Activated CD4-positive, CD25-positive, alpha-beta regulatory T cell (primary cell): ENCODE measurements around the gene TARM1.

Experiments used
- DNase-seq, 4 experiments: peaks; one replicate each; lab custom pipeline; 2025; lab: John Stamatoyannopoulos, UW

The TARM1 gene

DNA sequence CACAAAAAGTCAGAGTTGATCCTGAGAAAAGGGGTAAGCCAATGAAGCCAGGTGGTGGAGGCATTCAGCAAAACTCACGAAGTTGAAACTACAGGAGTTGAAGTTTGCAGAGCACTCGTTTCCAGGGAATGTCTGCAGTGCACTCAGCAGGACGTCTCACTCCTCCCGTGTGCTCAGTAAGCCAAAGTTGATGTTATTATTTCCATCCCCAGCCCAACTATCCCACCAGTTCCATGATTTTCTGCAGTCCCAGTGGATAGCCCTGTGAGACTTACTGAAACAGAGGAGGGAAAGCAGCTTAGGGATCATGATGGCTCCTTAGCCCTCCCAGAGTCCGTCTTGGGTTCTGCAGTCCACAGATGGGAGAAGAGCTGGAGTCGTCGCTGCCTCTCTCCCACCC is at the start of gene TARM1:
Gene TARM1 (minus strand): TSS at position 334 of the 400 bp plus-strand sequence. CDS start 25 bp downstream, at position 309.
- no peak for DNase-seq

- DNase-seq, result no peak
Observed at GRCh38 chr19:54129617-54129996, 48.4 kb upstream of the TARM1 start.

DNA sequence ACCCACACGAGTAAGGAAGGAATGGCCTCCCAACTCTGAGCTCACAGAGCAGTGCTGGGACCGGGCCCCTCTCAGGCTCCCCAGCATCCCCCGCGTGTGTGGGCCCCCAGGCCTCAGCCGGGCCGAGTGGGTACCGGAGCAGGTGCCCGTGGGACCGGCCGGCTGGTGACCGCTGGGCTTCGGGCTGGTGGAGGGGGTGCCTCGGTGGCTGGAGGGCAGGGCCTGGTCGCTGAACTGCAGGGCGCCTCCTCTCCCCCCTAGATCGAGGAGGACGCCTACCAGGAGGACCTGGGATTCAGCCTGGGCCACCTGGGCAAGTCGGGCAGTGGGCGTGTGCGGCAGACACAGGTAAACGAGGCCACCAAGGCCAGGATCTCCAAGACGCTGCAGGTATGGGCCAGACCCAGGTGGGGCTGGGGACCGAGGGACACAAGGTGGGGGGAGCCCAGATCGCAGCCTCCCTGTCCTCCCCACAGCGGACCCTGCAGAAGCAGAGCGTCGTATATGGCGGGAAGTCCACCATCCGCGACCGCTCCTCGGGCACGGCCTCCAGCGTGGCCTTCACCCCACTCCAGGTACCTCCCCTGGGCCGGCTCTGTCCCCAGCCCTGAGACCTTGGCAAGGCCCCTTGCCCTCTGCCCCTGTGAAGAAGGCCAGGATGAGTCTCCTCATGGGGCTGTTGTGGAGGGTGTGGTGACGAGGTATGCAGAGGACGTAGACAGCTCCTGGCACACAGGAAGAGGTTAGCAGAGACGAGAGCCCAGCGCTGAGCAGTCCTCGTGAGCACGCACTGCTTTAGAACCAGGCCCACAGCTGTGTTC is 47.8 kb upstream of the TARM1 start:
- DNase-seq, result no peak

DNA sequence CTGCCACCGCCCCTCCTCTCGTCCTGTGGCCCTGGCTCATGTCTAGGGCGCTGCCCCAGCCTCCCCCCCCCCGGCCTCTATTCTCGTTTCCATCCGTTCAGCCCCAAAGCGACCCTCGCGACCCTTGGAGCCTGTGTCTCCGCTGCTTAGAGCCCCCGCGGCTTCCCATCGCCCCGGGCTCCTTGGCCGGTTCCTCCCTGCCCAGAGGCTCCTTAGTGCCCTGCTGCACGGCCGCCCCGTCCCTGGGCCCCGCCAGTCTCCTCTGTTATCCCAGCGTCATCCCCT is 47.2 kb upstream of the TARM1 start:
- DNase-seq, result no peak

GRCh38 chr19:54127688-54128440 is 46.7 kb upstream of the TARM1 start:
- no peak for DNase-seq

GRCh38 chr19:54125713-54126112 is 44.5 kb upstream of the TARM1 start:
- DNase-seq, result no peak

- no peak for DNase-seq
Observed at GRCh38 chr19:54124393-54124792, 43.2 kb upstream of the TARM1 start.

DNA sequence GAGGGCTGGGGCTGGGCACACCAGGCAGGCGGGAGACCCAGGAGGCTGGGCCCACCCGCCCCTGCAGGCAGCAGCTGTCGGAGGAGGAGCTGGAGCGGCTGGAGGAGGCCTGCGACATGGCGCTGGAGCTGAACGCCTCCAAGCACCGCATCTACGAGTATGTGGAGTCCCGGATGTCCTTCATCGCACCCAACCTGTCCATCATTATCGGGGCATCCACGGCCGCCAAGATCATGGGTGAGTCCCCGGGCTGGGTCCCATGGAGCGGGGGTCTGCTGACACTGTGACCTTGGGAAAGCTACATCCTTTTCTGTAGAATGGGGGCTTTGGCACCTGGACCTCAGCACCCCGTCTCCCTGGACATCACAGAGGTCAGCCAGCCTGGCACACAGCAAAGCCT is 42.5 kb upstream of the TARM1 start:
- no peak for DNase-seq

DNA sequence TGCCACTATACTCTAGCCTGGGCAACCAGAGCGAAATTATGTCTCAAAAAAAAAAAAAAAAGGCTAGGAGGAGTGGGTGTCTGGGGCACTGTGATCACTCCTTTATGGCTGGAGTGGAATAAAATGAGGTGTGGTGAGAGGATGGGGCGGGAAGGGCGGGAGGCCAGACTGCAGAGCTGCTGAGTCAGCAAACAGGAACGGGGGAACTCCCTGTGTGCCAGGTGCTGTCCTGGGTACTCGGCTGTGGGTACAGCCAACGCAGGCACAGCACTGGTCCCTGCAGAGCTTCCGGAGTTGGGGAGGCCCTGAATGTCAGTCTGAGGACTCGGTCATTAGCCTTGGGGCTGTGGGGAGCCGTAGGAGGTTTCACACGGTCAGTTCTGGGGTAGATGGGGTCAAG is 40.1 kb upstream of the TARM1 start:
- DNase-seq, result no peak

- peak; percentile 86 to 95 (median 88) for DNase-seq
Observed at GRCh38 chr19:54115109-54116063, 34.2 kb upstream of the TARM1 start, which contains the start of the genes PRPF31 and TFPT. Gene PRPF31 (plus strand): TSS chr19:54115754. CDS start chr19:54118279, 2,525 bp downstream. Gene TFPT (minus strand): TSS chr19:54115657. CDS start chr19:54115269, 388 bp downstream.

- no peak for DNase-seq
Observed at GRCh38 chr19:54114340-54115108, 33.4 kb upstream of the TARM1 start.

DNA sequence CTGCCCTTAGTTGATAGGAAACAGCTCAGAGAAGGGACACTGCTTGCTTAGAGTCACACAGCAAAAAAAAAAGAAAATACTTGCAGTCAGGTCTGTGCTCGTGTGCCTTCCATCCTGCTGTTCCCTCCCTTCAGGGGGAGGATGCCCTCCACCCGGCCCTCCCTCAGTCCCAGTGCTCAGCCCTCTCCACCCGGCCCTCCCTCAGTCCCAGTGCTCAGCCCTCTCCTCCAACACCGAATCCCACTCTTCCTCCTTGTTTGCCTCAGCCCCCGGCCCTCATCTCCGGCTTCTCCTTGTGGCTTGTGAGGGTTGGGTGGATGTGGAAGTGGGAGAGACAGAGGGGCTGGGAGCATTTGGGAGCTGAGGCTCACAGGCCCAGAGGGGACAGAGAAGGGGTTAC is 28.5 kb upstream of the TARM1 start:
- DNase-seq, result no peak

- DNase-seq, result no peak
Observed at GRCh38 chr19:54108496-54108895, 27.3 kb upstream of the TARM1 start.

- DNase-seq, result no peak
Observed at GRCh38 chr19:54107876-54108490, 26.8 kb upstream of the TARM1 start.

- no peak for DNase-seq
Observed at GRCh38 chr19:54106716-54107115, 25.6 kb upstream of the TARM1 start.

- DNase-seq, result no peak
Observed at GRCh38 chr19:54105796-54106195, 24.6 kb upstream of the TARM1 start.

GRCh38 chr19:54104998-54105715 is 24.0 kb upstream of the TARM1 start:
- DNase-seq, result no peak

DNA sequence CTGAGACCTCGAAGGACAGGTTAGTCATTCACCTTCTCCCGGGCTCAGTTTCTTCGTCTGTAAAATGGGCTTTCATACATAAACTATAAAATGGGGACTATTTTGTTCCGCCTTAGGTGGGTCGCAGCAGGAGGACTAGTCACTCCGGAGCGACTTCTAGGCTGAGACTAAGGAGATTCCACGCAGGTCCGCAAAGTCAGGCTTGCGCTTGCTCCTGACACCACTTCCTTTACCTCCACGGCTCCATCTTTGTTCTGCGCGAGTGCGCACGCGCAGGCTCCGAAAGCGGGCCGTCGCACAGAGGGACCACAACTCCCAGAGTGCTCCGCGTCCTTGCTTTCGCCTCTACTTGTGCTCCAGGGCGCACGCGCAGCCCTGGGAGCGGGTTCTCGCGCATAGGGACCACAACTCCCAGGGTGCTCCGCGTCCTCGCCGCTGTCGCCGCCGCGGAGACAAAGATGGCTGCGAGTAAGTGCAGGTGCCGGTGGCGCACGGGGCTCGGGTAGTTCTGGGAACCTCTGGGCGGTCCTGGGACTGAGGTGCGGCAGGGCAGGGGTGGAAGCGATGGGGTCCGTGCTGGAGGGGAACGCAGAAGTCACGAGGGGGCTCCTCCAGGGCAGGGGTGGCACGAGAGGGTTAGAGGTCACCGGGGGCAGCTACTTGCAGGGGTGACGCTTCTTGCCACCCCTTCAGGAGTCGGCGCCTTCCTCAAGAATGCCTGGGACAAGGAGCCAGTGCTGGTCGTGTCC is 21.4 kb upstream of the TARM1 start, which contains the start of gene NDUFA3:
Gene NDUFA3 (plus strand): TSS at position 435 of the 749 bp plus-strand sequence. CDS start 24 bp downstream, at position 459.
- peak; percentile 88 to 97 (median 94) for DNase-seq

DNA sequence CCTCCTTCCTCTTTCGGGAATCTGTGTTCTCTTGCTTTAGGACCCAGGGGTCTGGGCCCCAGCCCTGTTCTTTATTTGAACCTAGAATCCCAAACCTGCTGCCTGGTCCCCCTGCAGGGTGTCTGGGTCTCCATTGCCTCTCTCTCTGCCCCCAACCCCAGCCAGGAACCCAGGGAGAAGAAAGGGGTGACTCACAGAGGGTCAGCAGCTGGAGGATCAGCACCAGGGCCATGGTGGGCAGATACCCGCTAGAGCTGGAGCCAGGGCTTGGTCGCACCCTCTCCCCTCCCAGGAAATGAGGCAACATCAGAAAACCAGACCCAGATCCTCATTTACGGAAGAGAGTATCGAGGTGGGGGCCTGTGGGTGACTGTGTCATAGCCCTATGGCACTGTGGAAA is 19.4 kb upstream of the TARM1 start, which contains the start of gene OSCAR:
Gene OSCAR (minus strand): TSS at position 243 of the 400 bp plus-strand sequence. CDS start 11 bp downstream, at position 232.
- DNase-seq, result no peak
